ENCODE measurements around the gene ACADM. TPM values are rescaled to one million over a fixed set of nuclear protein-coding genes. Genes with fewer than 3 reads are reported as not detected.
A peak's percentile ranks its signal among the peaks of the same experiment; 100 is the strongest.

Gene ACADM
- total and polyA plus RNA-seq, 2 of the 13 experiments (the other 11 are each of a cell fraction or from before 2014, with no cell fraction given): 43.7 to 92.2 TPM

- peak; percentile 82; the same call in 1 of the 2 replicates for TF ChIP-seq ARID4A (CRISPR knock-in tag; IDR thresholded peaks at IDR 0.05; ENCODE audit: borderline replicate concordance)
- TF ChIP-seq RFX5 (IDR thresholded peaks at IDR 0.05; ENCODE audit: low read depth, low read length): peak; percentile 79
- TF ChIP-seq ZBTB37 (CRISPR knock-in tag; IDR thresholded peaks at IDR 0.05): no peak
- TF ChIP-seq FIP1L1 (IDR thresholded peaks at IDR 0.05; ENCODE audit: borderline replicate concordance, insufficient read depth, low read depth, low read length): no peak
- TF ChIP-seq ZFP36L1 (CRISPR knock-in tag; IDR thresholded peaks at IDR 0.05): peak; percentile 71; the same call in 1 of the 2 replicates
- TF ChIP-seq NCOA5 (CRISPR knock-in tag; IDR thresholded peaks at IDR 0.05): no peak
- no peak for TF ChIP-seq GFI1 (CRISPR knock-in tag; IDR thresholded peaks at IDR 0.05; ENCODE audit: borderline replicate concordance)
- no peak for TF ChIP-seq SNAI1 (CRISPR knock-in tag; IDR thresholded peaks at IDR 0.05; ENCODE audit: borderline replicate concordance)
- no peak for TF ChIP-seq NRL (CRISPR knock-in tag; IDR thresholded peaks at IDR 0.05; ENCODE audit: borderline replicate concordance)
- peak; percentile 100 for TF ChIP-seq MYC (CRISPR knock-in tag; IDR thresholded peaks at IDR 0.05; ENCODE audit: borderline replicate concordance)
- TF ChIP-seq ZNF282 (IDR thresholded peaks at IDR 0.05; ENCODE audit: partially characterized antibody): no peak
- TF ChIP-seq BCL3 (CRISPR knock-in tag; IDR thresholded peaks at IDR 0.05): no peak
- no peak for TF ChIP-seq GABPA (IDR thresholded peaks at IDR 0.05; ENCODE audit: low read depth, low read length)
- no peak for TF ChIP-seq GABPA (CRISPR knock-in tag; IDR thresholded peaks at IDR 0.05; ENCODE audit: low read depth)
- TF ChIP-seq PHF8 (CRISPR knock-in tag; IDR thresholded peaks at IDR 0.05): peak; percentile 85; the same call in 1 of the 2 replicates
- TF ChIP-seq AKAP8 (CRISPR knock-in tag; IDR thresholded peaks at IDR 0.05): no peak
- TF ChIP-seq CBX5 (CRISPR knock-in tag; IDR thresholded peaks at IDR 0.05; ENCODE audit: borderline replicate concordance): peak; percentile 40; the same call in 1 of the 2 replicates
- TF ChIP-seq ZNF383 (CRISPR knock-in tag; IDR thresholded peaks at IDR 0.05; ENCODE audit: borderline replicate concordance): peak; percentile 45; the same call in 1 of the 2 replicates
Measured at GRCh38 chr1:75785983-75786853, 61.7 kb downstream of the ACADM start, which contains the start of gene RABGGTB (continued).
